ENCODE measurements around the gene DCST2. TPM values are rescaled to one million over a fixed set of nuclear protein-coding genes. Genes with fewer than 3 reads are reported as not detected.

The DCST2 gene
- total and polyA plus RNA-seq, 7 experiments from 2014 or later, result 0.22 to 3.3 (median 2.4) TPM; not detected in 2

- peak; percentile 81 to 97 (median 87) for DNase-seq
- no peaks in the 10 kb centered on the region for H3K9me3 Mint-ChIP-seq
- peaks cover 21 to 39% (median 35%) of the 10 kb centered on the region in 7 donors for H3K4me1 Mint-ChIP-seq
- no peaks in the 10 kb centered on the region for H3K27me3 Mint-ChIP-seq
- H3K4me3 ChIP-seq (ENCODE audit: low read length), result no peak overlapping the region
- peak; percentile 74 for ATAC-seq
- intact Hi-C loops (cut with micrococcal nuclease), result loop anchor here (1.0 to 10.0 kb wide), 17 partner anchors 9 to 737 kb away; partner anchors contain the start of genes ADAR (in 1 of the 2), AQP10 (in 1 of the 2), ATP8B2 (in 1 of the 2) and CKS1B (in 1 of the 2)
- H3K27me3 ChIP-seq (ENCODE audit: control insufficient read depth in 2 of 2, insufficient read depth in 2 of 2, low read length in 2 of 2), result no peaks in the 10 kb centered on the region
- peaks cover 0 to 6% (median 0%) of the 10 kb centered on the region in 5 donors for H3K36me3 Mint-ChIP-seq
- peaks cover 0 to 5% (median 0%) of the 10 kb centered on the region in 3 experiments for H3K36me3 ChIP-seq (ENCODE audit: control insufficient read depth in 2 of 3, insufficient read depth in 3 of 3, low read length in 3 of 3)
- peak overlapping the region; percentile 34 to 80 (median 54) for H3K4me3 Mint-ChIP-seq
- H3K9me3 ChIP-seq (ENCODE audit: control insufficient read depth in 2 of 3, low read length in 3 of 3), result no peaks in the 10 kb centered on the region
- ChIA-PET POLR2A (interaction anchor here (0.6 to 7.8 kb wide), 5 partner anchors 9 to 956 kb away, joined by 3 to 51 read pairs (median 4); no protein-coding TSS in a partner anchor), CTCF (interaction anchor here (0.6 to 13.9 kb wide), 17 partner anchors 9 to 502 kb away, joined by 3 to 138 read pairs (median 3); partner anchors contain the start of genes ADAM15, EFNA3, FLAD1 and PBXIP1)
- H3K27ac ChIP-seq (ENCODE audit: low read depth, low read length), result no peak overlapping the region
- H3K4me1 ChIP-seq (ENCODE audit: control insufficient read depth in 2 of 2, insufficient read depth in 2 of 2, low read length in 2 of 2), result peaks cover 20 to 21% of the 10 kb centered on the region in 2 donors
- peak overlapping the region in 1 of 9 donors; percentile 25 for H3K27ac Mint-ChIP-seq
Observed at GRCh38 chr1:155061381-155062150, 28.0 kb upstream of the DCST2 start.

GRCh38 chr1:155060736-155061135 lies 27.2 kb upstream of the DCST2 start:
- Mint-ChIP-seq H3K27me3 (no peaks in the 10 kb centered on the region), H3K27ac (no peak overlapping the region), H3K36me3 (peaks cover 0 to 6% (median 0%) of the 10 kb centered on the region in 5 donors), H3K4me3 (peak overlapping the region in 1 of 10 donors; percentile 50), H3K9me3 (no peaks in the 10 kb centered on the region), H3K4me1 (peaks cover 19 to 34% (median 30%) of the 10 kb centered on the region in 7 donors)
- Histone ChIP-seq H3K27me3 (ENCODE audit: control insufficient read depth in 2 of 2, insufficient read depth in 2 of 2, low read length in 2 of 2) (no peaks in the 10 kb centered on the region), H3K36me3 (ENCODE audit: control insufficient read depth in 2 of 3, insufficient read depth in 3 of 3, low read length in 3 of 3) (peaks cover 0 to 8% (median 0%) of the 10 kb centered on the region in 3 experiments), H3K4me3 (ENCODE audit: low read length) (no peak overlapping the region), H3K27ac (ENCODE audit: low read depth, low read length) (no peak overlapping the region), H3K4me1 (ENCODE audit: control insufficient read depth in 2 of 2, insufficient read depth in 2 of 2, low read length in 2 of 2) (peaks cover 20 to 21% of the 10 kb centered on the region in 2 donors), H3K9me3 (ENCODE audit: control insufficient read depth in 2 of 3, low read length in 3 of 3) (no peaks in the 10 kb centered on the region)
- intact Hi-C loops (cut with micrococcal nuclease), result loop anchor here (1.0 to 10.0 kb wide), 15 partner anchors 8 to 736 kb away; partner anchors contain the start of genes ADAR (in 1 of the 2), AQP10 (in 1 of the 2), ATP8B2 (in 1 of the 2) and CKS1B (in 1 of the 2)
- POLR2A ChIA-PET, result interaction anchor here (0.6 to 2.2 kb wide), 4 partner anchors 9 to 154 kb away, joined by 3 to 7 read pairs (median 3); no protein-coding TSS in a partner anchor
- DNase-seq (no peak), ATAC-seq (no peak)
- CTCF ChIA-PET, result interaction anchor here (0.6 to 13.9 kb wide), 14 partner anchors 8 to 580 kb away, joined by 3 to 138 read pairs (median 4); partner anchors contain the start of genes ADAM15, EFNA3, FLAD1 and PBXIP1

- POLR2A ChIA-PET, result interaction anchor here (3.3 kb wide), 1 partner anchor 21 kb away, joined by 8 read pairs; the partner anchor contains the start of gene EFNA3
- intact Hi-C loops (cut with micrococcal nuclease), result no loop called here
- Mint-ChIP-seq H3K27me3 (no peaks in the 10 kb centered on the region), H3K27ac (no peak overlapping the region), H3K4me1 (peaks cover 5 to 21% (median 18%) of the 10 kb centered on the region in 7 donors), H3K36me3 (peaks cover 0 to 6% (median 0%) of the 10 kb centered on the region in 5 donors), H3K9me3 (no peaks in the 10 kb centered on the region), H3K4me3 (no peak overlapping the region)
- no peak for ATAC-seq
- no peaks in the 10 kb centered on the region for H3K27me3 ChIP-seq (ENCODE audit: control insufficient read depth in 2 of 2, insufficient read depth in 2 of 2, low read length in 2 of 2)
- peaks cover 0 to 13% (median 0%) of the 10 kb centered on the region in 3 experiments for H3K36me3 ChIP-seq (ENCODE audit: control insufficient read depth in 2 of 3, insufficient read depth in 3 of 3, low read length in 3 of 3)
- H3K27ac ChIP-seq (ENCODE audit: low read depth, low read length), result no peak overlapping the region
- no peak for DNase-seq
- CTCF ChIA-PET, result interaction anchor here (0.6 to 13.9 kb wide), 5 partner anchors 13 to 64 kb away, joined by 3 to 138 read pairs (median 4); partner anchors contain the start of gene EFNA3
- no peaks in the 10 kb centered on the region for H3K9me3 ChIP-seq (ENCODE audit: control insufficient read depth in 2 of 3, low read length in 3 of 3)
- H3K4me3 ChIP-seq (ENCODE audit: low read length), result no peak overlapping the region
- peaks cover 13 to 19% of the 10 kb centered on the region in 2 donors for H3K4me1 ChIP-seq (ENCODE audit: control insufficient read depth in 2 of 2, insufficient read depth in 2 of 2, low read length in 2 of 2)
Observed at GRCh38 chr1:155057788-155058211, 24.2 kb upstream of the DCST2 start.

- Mint-ChIP-seq H3K27ac (no peak overlapping the region), H3K4me1 (peaks cover 11 to 23% (median 19%) of the 10 kb centered on the region in 7 donors), H3K36me3 (peaks cover 0 to 6% (median 0%) of the 10 kb centered on the region in 5 donors), H3K9me3 (no peaks in the 10 kb centered on the region), H3K27me3 (no peaks in the 10 kb centered on the region), H3K4me3 (no peak overlapping the region)
- CTCF ChIA-PET, result interaction anchor here (0.5 to 13.9 kb wide), 5 partner anchors 13 to 63 kb away, joined by 3 to 138 read pairs (median 4); no protein-coding TSS in a partner anchor
- no peaks in the 10 kb centered on the region for H3K9me3 ChIP-seq (ENCODE audit: control insufficient read depth in 2 of 3, low read length in 3 of 3)
- no peaks in the 10 kb centered on the region for H3K27me3 ChIP-seq (ENCODE audit: control insufficient read depth in 2 of 2, insufficient read depth in 2 of 2, low read length in 2 of 2)
- H3K36me3 ChIP-seq (ENCODE audit: control insufficient read depth in 2 of 3, insufficient read depth in 3 of 3, low read length in 3 of 3), result peaks cover 0 to 13% (median 0%) of the 10 kb centered on the region in 3 experiments
- DNase-seq, result no peak
- no peak overlapping the region for H3K27ac ChIP-seq (ENCODE audit: low read depth, low read length)
- no peak overlapping the region for H3K4me3 ChIP-seq (ENCODE audit: low read length)
- no peak for ATAC-seq
- POLR2A ChIA-PET, result interaction anchor here (3.3 kb wide), 1 partner anchor 22 kb away, joined by 8 read pairs; the partner anchor contains the start of gene EFNA3
- intact Hi-C loops (cut with micrococcal nuclease), result no loop called here
- peaks cover 11 to 21% of the 10 kb centered on the region in 2 donors for H3K4me1 ChIP-seq (ENCODE audit: control insufficient read depth in 2 of 2, insufficient read depth in 2 of 2, low read length in 2 of 2)
Observed at GRCh38 chr1:155057104-155057503, 23.5 kb upstream of the DCST2 start.

- H3K27me3 Mint-ChIP-seq, result no peaks in the 10 kb centered on the region
- H3K9me3 ChIP-seq (ENCODE audit: control insufficient read depth in 2 of 3, low read length in 3 of 3), result no peaks in the 10 kb centered on the region
- peaks cover 0 to 6% (median 0%) of the 10 kb centered on the region in 5 donors for H3K36me3 Mint-ChIP-seq
- H3K27ac Mint-ChIP-seq, result peak overlapping the region in 1 of 9 donors; percentile 58
- H3K4me1 Mint-ChIP-seq, result peaks cover 14 to 31% (median 23%) of the 10 kb centered on the region in 7 donors
- CTCF ChIA-PET, result interaction anchor here (0.7 to 3.2 kb wide), 8 partner anchors 7 to 353 kb away, joined by 3 to 11 read pairs (median 4); partner anchors contain the start of gene EFNA4
- intact Hi-C loops (cut with micrococcal nuclease), result loop anchor here in 1 of 2 donors (5.0 kb wide), 2 partner anchors 36 to 781 kb away; partner anchors contain the start of gene HAX1
- POLR2A ChIA-PET, result interaction anchor here (1.3 to 2.0 kb wide), 6 partner anchors 10 to 98 kb away, joined by 3 to 6 read pairs (median 6); partner anchors contain the start of genes EFNA4 and PBXIP1
- no peak overlapping the region for H3K4me3 ChIP-seq (ENCODE audit: low read length)
- H3K9me3 Mint-ChIP-seq, result no peaks in the 10 kb centered on the region
- no peaks in the 10 kb centered on the region for H3K27me3 ChIP-seq (ENCODE audit: control insufficient read depth in 2 of 2, insufficient read depth in 2 of 2, low read length in 2 of 2)
- ATAC-seq (no peak), DNase-seq (no peak)
- peaks cover 5 to 13% of the 10 kb centered on the region in 2 donors for H3K4me1 ChIP-seq (ENCODE audit: control insufficient read depth in 2 of 2, insufficient read depth in 2 of 2, low read length in 2 of 2)
- peak overlapping the region in 7 of 10 donors; percentile 13 to 88 (median 73) for H3K4me3 Mint-ChIP-seq
- H3K36me3 ChIP-seq (ENCODE audit: control insufficient read depth in 2 of 3, insufficient read depth in 3 of 3, low read length in 3 of 3), result peaks cover 0 to 13% (median 0%) of the 10 kb centered on the region in 3 experiments
- no peak overlapping the region for H3K27ac ChIP-seq (ENCODE audit: low read depth, low read length)
Observed at GRCh38 chr1:155053531-155054105, 20.0 kb upstream of the DCST2 start.

Measured in naive thymus-derived CD4-positive, alpha-beta T cell (primary cell).